OCI-LY7 (cell line): ENCODE results near the gene ZFYVE9. TPM values are rescaled to one million over a fixed set of nuclear protein-coding genes. Genes with fewer than 3 reads are reported as not detected.

Source experiments
- BruUV-seq: library from RNA; stranded (reverse); fragments of 400-500 nt; replicated peaks from 2 replicates; lab custom pipeline; 2021; lab: Mats Ljungman, UMichigan
- CTCF ChIA-PET: fragments of 300-600 bp; sonication (Branson Sonifier 250); formaldehyde crosslinking; loops from one replicate; lab custom pipeline; 2022; ENCODE audit warnings: antibody characterized with exemption; ENCODE audit not compliant: unreplicated experiment; lab: Charles Lee
- POLR2A ChIA-PET: fragments of 300-600 bp; sonication (Branson Sonifier 250); formaldehyde crosslinking; loops from one replicate; lab custom pipeline; 2022; ENCODE audit warnings: antibody characterized with exemption; lab: Charles Lee
- DNase-seq: peaks from one replicate; pipeline ENCODE4 v3.0.0-alpha.2; 2015; ENCODE audit warnings: low spot score
- H2AFZ ChIP-seq: fragments of 200-600 bp; sonication (generic), shearing (Covaris generic); 2 replicates; pipeline ENCODE4 v1.6.1; 2014; ENCODE audit warnings: mild to moderate bottlenecking, antibody characterized with exemption, low read length, moderate library complexity
- H3K27ac ChIP-seq: fragments of 200-600 bp; sonication (generic); 2 replicates; pipeline ENCODE4 v1.5.1; 2014; ENCODE audit warnings: mixed run types, low read depth, mild to moderate bottlenecking, moderate library complexity, low read length, inconsistent platforms; ENCODE audit not compliant: poor library complexity, severe bottlenecking
- H3K36me3 ChIP-seq: fragments of 200-600 bp; sonication (generic); 2 replicates; pipeline ENCODE4 v1.6.1; 2014; ENCODE audit warnings: mild to moderate bottlenecking, antibody characterized with exemption, low read length, moderate library complexity, mixed read lengths; ENCODE audit not compliant: insufficient read depth
- H3K4me1 ChIP-seq: fragments of 200-600 bp; sonication (generic); 2 replicates; pipeline ENCODE4 v1.5.1; 2014; ENCODE audit warnings: mild to moderate bottlenecking, low read length; ENCODE audit not compliant: insufficient read depth, poor library complexity, severe bottlenecking
- H3K4me2 ChIP-seq: fragments of 200-600 bp; sonication (generic); 2 replicates; pipeline ENCODE4 v1.6.1; 2014; ENCODE audit warnings: mild to moderate bottlenecking, low read length
- H3K4me3 ChIP-seq: fragments of 200-600 bp; sonication (generic); 2 replicates; pipeline ENCODE4 v1.5.1; 2014; ENCODE audit warnings: mild to moderate bottlenecking, low read depth, low read length; ENCODE audit not compliant: poor library complexity, severe bottlenecking
- H3K79me2 ChIP-seq: fragments of 200-600 bp; sonication (generic); 2 replicates; pipeline ENCODE4 v1.6.1; 2016; ENCODE audit warnings: low read depth, mild to moderate bottlenecking, low read length, moderate library complexity, mixed read lengths; ENCODE audit not compliant: insufficient read depth
- H3K9me2 ChIP-seq: fragments of 200-600 bp; sonication (generic); 2 replicates; pipeline ENCODE4 v1.6.1; 2016; ENCODE audit warnings: mild to moderate bottlenecking, low read length, mixed read lengths; ENCODE audit not compliant: insufficient read depth
- H3K9me3 ChIP-seq: fragments of 200-600 bp; sonication (generic); 2 replicates; pipeline ENCODE4 v1.6.1; 2014; ENCODE audit warnings: mild to moderate bottlenecking, mixed run types, low read length, mixed read lengths
- H4K20me1 ChIP-seq: fragments of 200-600 bp; sonication (generic); 2 replicates; pipeline ENCODE4 v1.6.1; 2014; ENCODE audit warnings: mild to moderate bottlenecking, antibody characterized with exemption, low read length, moderate library complexity, mixed read lengths; ENCODE audit not compliant: insufficient read depth
- CTCF ChIP-seq: fragments of 200-600 bp; sonication (generic); conservative IDR thresholded peaks from 2 replicates; pipeline ENCODE4 v1.5.1; 2014; ENCODE audit warnings: mild to moderate bottlenecking, antibody characterized with exemption, low read length, moderate library complexity, mixed read lengths
- EZH2phosphoT487 ChIP-seq: fragments of 200-600 bp; sonication (generic); IDR thresholded peaks from 2 replicates; pipeline ENCODE4 v1.6.1; 2018; ENCODE audit warnings: low read depth, borderline replicate concordance, mild to moderate bottlenecking, mixed run types, antibody characterized with exemption, low read length, moderate library complexity, mixed read lengths
- intact Hi-C: fragments of 100-400 bp; cut with micrococcal nuclease; formaldehyde crosslinking; loops from one replicate; pipeline ENCODE4 v1.10.0; 2022; ENCODE audit not compliant: unreplicated experiment
- total RNA-seq, 2 experiments: library from RNA; depleted of rRNA in 1 of 2; stranded (reverse); fragments of >200 nt in 1 of 2; shearing (Covaris generic) in 1 of 2; gene quantifications; 2 replicates each; pipeline ENCODE4 v1.2.3, GENCODE V29; 2014 to 2022

ZFYVE9 gene
- total RNA-seq, 2 experiments from 2014 or later: 3.7 to 5.6 TPM

GRCh38 chr1:52325786-52326185 lies 183.9 kb downstream of the ZFYVE9 start:
- no peaks in the 10 kb centered on the region for H3K9me3 ChIP-seq
- H3K4me1 ChIP-seq: no peaks in the 10 kb centered on the region
- intact Hi-C loops: no loop called here
- no peak overlapping the region for H3K27ac ChIP-seq
- no peaks in the 10 kb centered on the region for H4K20me1 ChIP-seq
- H3K9me2 ChIP-seq: no peaks in the 10 kb centered on the region
- no peak overlapping the region for H3K4me2 ChIP-seq
- POLR2A ChIA-PET: interaction anchor here (0.6 kb wide), 1 partner anchor 892 kb away, joined by 3 read pairs; no protein-coding TSS in a partner anchor
- H3K79me2 ChIP-seq: no peaks in the 10 kb centered on the region
- CTCF ChIA-PET: no interaction called here
- H3K4me3 ChIP-seq: no peak overlapping the region
- no TSS peak for BruUV-seq
- DNase-seq: no peak
- TF ChIP-seq EZH2phosphoT487 (no peak), CTCF (no peak)
- no peak overlapping the region for H2AFZ ChIP-seq
- no peaks in the 10 kb centered on the region for H3K36me3 ChIP-seq

GRCh38 chr1:52328615-52329014 lies 186.7 kb downstream of the ZFYVE9 start:
- no peak for TF ChIP-seq EZH2phosphoT487
- TF ChIP-seq CTCF: no peak
- CTCF ChIA-PET: no interaction called here
- DNase-seq: no peak
- no TSS peak for BruUV-seq
- POLR2A ChIA-PET: no interaction called here
- Histone ChIP-seq H3K4me2 (no peak overlapping the region), H4K20me1 (no peaks in the 10 kb centered on the region), H3K9me2 (no peaks in the 10 kb centered on the region), H3K27ac (no peak overlapping the region), H3K4me1 (no peaks in the 10 kb centered on the region), H3K4me3 (no peak overlapping the region), H3K9me3 (no peaks in the 10 kb centered on the region), H3K36me3 (no peaks in the 10 kb centered on the region), H3K79me2 (no peaks in the 10 kb centered on the region), H2AFZ (no peak overlapping the region)
- intact Hi-C loops: loop anchor here (2.0 kb wide), 1 partner anchor 24 kb away; no protein-coding TSS in a partner anchor

- Histone ChIP-seq H4K20me1 (no peaks in the 10 kb centered on the region), H3K4me3 (no peak overlapping the region), H2AFZ (no peak overlapping the region), H3K4me1 (no peaks in the 10 kb centered on the region), H3K36me3 (no peaks in the 10 kb centered on the region), H3K9me2 (no peaks in the 10 kb centered on the region), H3K79me2 (no peaks in the 10 kb centered on the region), H3K9me3 (no peaks in the 10 kb centered on the region), H3K4me2 (no peak overlapping the region), H3K27ac (no peak overlapping the region)
- DNase-seq: no peak
- ChIA-PET CTCF (no interaction called here), POLR2A (interaction anchor here (0.6 kb wide), 1 partner anchor 392 kb away, joined by 6 read pairs; no protein-coding TSS in a partner anchor)
- BruUV-seq: no TSS peak
- intact Hi-C loops: no loop called here
- TF ChIP-seq CTCF (no peak), EZH2phosphoT487 (no peak)
Observed at GRCh38 chr1:52332411-52332810, 190.5 kb downstream of the ZFYVE9 start.
